OCI-LY1 (cell line): ENCODE results near the gene NCAPH2.

Source experiments
- CTCF ChIP-seq: fragments of 200-600 bp; sonication (generic), shearing (Covaris generic); IDR thresholded peaks from 2 replicates; pipeline ENCODE4 v1.5.1; 2017; ENCODE audit warnings: mild to moderate bottlenecking, antibody characterized with exemption, low read length, moderate library complexity, mixed read lengths
- EZH2 ChIP-seq: fragments of 200-600 bp; sonication (generic), shearing (Covaris generic); IDR thresholded peaks from 2 replicates; pipeline ENCODE4 v1.8.0; 2017; ENCODE audit warnings: borderline replicate concordance, mixed run types, mild to moderate bottlenecking, antibody characterized with exemption, low read length, moderate library complexity, mixed read lengths

- TF ChIP-seq CTCF, result no peak
- TF ChIP-seq EZH2, result no peak
Observed at GRCh38 chr22:50572965-50573364, 64.9 kb downstream of the NCAPH2 start.
